IPS-15b (cell line): ENCODE results near the gene SLC16A1.

Experiments used
- H3K27me3 ChIP-seq: one replicate; pipeline ENCODE4 v1.6.1; 2013; ENCODE audit warnings: low read length; ENCODE audit not compliant: control insufficient read depth, insufficient read depth
- H3K36me3 ChIP-seq: one replicate; pipeline ENCODE4 v1.6.1; 2013; ENCODE audit warnings: low read length; ENCODE audit not compliant: control insufficient read depth, insufficient read depth
- H3K4me1 ChIP-seq: one replicate; pipeline ENCODE4 v1.6.1; 2013; ENCODE audit warnings: mild to moderate bottlenecking, low read length; ENCODE audit not compliant: control insufficient read depth, insufficient read depth
- H3K4me3 ChIP-seq: one replicate; pipeline ENCODE4 v1.5.1; 2013; ENCODE audit warnings: low read depth, low read length
- H3K9ac ChIP-seq: one replicate; pipeline ENCODE4 v1.6.1; 2013; ENCODE audit warnings: low read depth, mild to moderate bottlenecking, low read length
- H3K9me3 ChIP-seq: one replicate; pipeline ENCODE4 v1.6.1; 2013; ENCODE audit warnings: mild to moderate bottlenecking, low read length; ENCODE audit not compliant: control insufficient read depth, insufficient read depth

Gene SLC16A1

GRCh38 chr1:112909847-112910246 is 46.1 kb downstream of the SLC16A1 start:
- Histone ChIP-seq H3K9me3 (no peaks in the 10 kb centered on the region), H3K4me1 (peaks cover 39% of the 10 kb centered on the region), H3K36me3 (peaks cover 3% of the 10 kb centered on the region), H3K27me3 (no peaks in the 10 kb centered on the region), H3K4me3 (no peak overlapping the region), H3K9ac (no peak overlapping the region)

GRCh38 chr1:112906150-112906698 is 49.8 kb downstream of the SLC16A1 start:
- Histone ChIP-seq H3K4me3 (no peak overlapping the region), H3K9ac (no peak overlapping the region), H3K27me3 (no peaks in the 10 kb centered on the region), H3K9me3 (no peaks in the 10 kb centered on the region), H3K4me1 (peaks cover 25% of the 10 kb centered on the region), H3K36me3 (peaks cover 3% of the 10 kb centered on the region)

- peaks cover 19% of the 10 kb centered on the region for H3K4me1 ChIP-seq
- H3K4me3 ChIP-seq = no peak overlapping the region
- no peaks in the 10 kb centered on the region for H3K9me3 ChIP-seq
- H3K36me3 ChIP-seq = no peaks in the 10 kb centered on the region
- H3K27me3 ChIP-seq = no peaks in the 10 kb centered on the region
- no peak overlapping the region for H3K9ac ChIP-seq
These were observed 50.4 kb downstream of the SLC16A1 start for GRCh38 chr1:112905395-112906149.

- H3K9ac ChIP-seq = no peak overlapping the region
- H3K4me3 ChIP-seq = no peak overlapping the region
- peaks cover 12% of the 10 kb centered on the region for H3K4me1 ChIP-seq
- no peaks in the 10 kb centered on the region for H3K36me3 ChIP-seq
- no peaks in the 10 kb centered on the region for H3K9me3 ChIP-seq
- H3K27me3 ChIP-seq = no peaks in the 10 kb centered on the region
These were observed 51.1 kb downstream of the SLC16A1 start for GRCh38 chr1:112904831-112905261.

- Histone ChIP-seq H3K4me1 (peaks cover 12% of the 10 kb centered on the region), H3K4me3 (no peak overlapping the region), H3K9me3 (no peaks in the 10 kb centered on the region), H3K27me3 (no peaks in the 10 kb centered on the region), H3K9ac (no peak overlapping the region), H3K36me3 (no peaks in the 10 kb centered on the region)
These were observed 51.7 kb downstream of the SLC16A1 start for GRCh38 chr1:112904071-112904830.

- Histone ChIP-seq H3K9me3 (no peaks in the 10 kb centered on the region), H3K4me1 (peaks cover 12% of the 10 kb centered on the region), H3K27me3 (no peaks in the 10 kb centered on the region), H3K4me3 (no peak overlapping the region), H3K36me3 (no peaks in the 10 kb centered on the region), H3K9ac (no peak overlapping the region)
These were observed 53.8 kb downstream of the SLC16A1 start for GRCh38 chr1:112902221-112902620.

GRCh38 chr1:112901387-112901786 is 54.6 kb downstream of the SLC16A1 start:
- H3K9ac ChIP-seq = no peak overlapping the region
- no peaks in the 10 kb centered on the region for H3K27me3 ChIP-seq
- H3K4me3 ChIP-seq = no peak overlapping the region
- peaks cover 12% of the 10 kb centered on the region for H3K4me1 ChIP-seq
- no peaks in the 10 kb centered on the region for H3K9me3 ChIP-seq
- no peaks in the 10 kb centered on the region for H3K36me3 ChIP-seq

GRCh38 chr1:112896783-112897182 is 59.2 kb downstream of the SLC16A1 start:
- Histone ChIP-seq H3K9me3 (peaks cover 7% of the 10 kb centered on the region), H3K4me3 (no peak overlapping the region), H3K9ac (no peak overlapping the region), H3K36me3 (peaks cover 2% of the 10 kb centered on the region), H3K27me3 (no peaks in the 10 kb centered on the region), H3K4me1 (no peaks in the 10 kb centered on the region)

GRCh38 chr1:112894561-112895011 is 61.4 kb downstream of the SLC16A1 start:
- H3K27me3 ChIP-seq = no peaks in the 10 kb centered on the region

GRCh38 chr1:112894010-112894292 is 62.0 kb downstream of the SLC16A1 start:
- H3K27me3 ChIP-seq = no peaks in the 10 kb centered on the region
- no peak overlapping the region for H3K4me3 ChIP-seq
- peaks cover 7% of the 10 kb centered on the region for H3K9me3 ChIP-seq
- H3K9ac ChIP-seq = no peak overlapping the region
- H3K36me3 ChIP-seq = peaks cover 2% of the 10 kb centered on the region
- no peaks in the 10 kb centered on the region for H3K4me1 ChIP-seq

More at GRCh38 chr1:112894561-112895011, 61.4 kb downstream of the SLC16A1 start:
- no peak overlapping the region for H3K4me3 ChIP-seq
- peaks cover 7% of the 10 kb centered on the region for H3K9me3 ChIP-seq
- H3K36me3 ChIP-seq = peaks cover 2% of the 10 kb centered on the region
- no peaks in the 10 kb centered on the region for H3K4me1 ChIP-seq
- no peak overlapping the region for H3K9ac ChIP-seq

GRCh38 chr1:112893288-112894009 is 62.5 kb downstream of the SLC16A1 start:
- Histone ChIP-seq H3K27me3 (no peaks in the 10 kb centered on the region), H3K9ac (no peak overlapping the region), H3K36me3 (peaks cover 2% of the 10 kb centered on the region)

More at GRCh38 chr1:112893288-112894009, 62.5 kb downstream of the SLC16A1 start:
- peaks cover 7% of the 10 kb centered on the region for H3K9me3 ChIP-seq
- no peak overlapping the region for H3K4me3 ChIP-seq
- H3K4me1 ChIP-seq = no peaks in the 10 kb centered on the region
